HFFc6 (cell line): ENCODE measurements around the gene LRRIQ4. TPM values are rescaled to one million over a fixed set of nuclear protein-coding genes. Genes with fewer than 3 reads are reported as not detected.

Experiments
- DNase-seq: peaks from one replicate; pipeline ENCODE4 v3.0.0-alpha.2; 2018
- H3K27ac Mint-ChIP-seq: 2 replicates; pipeline ENCODE4 v1.8.0; 2020; ENCODE audit warnings: mild to moderate bottlenecking, mixed read lengths
- H3K27me3 Mint-ChIP-seq: 2 replicates; pipeline ENCODE4 v1.8.0; 2021; ENCODE audit warnings: mild to moderate bottlenecking, moderate library complexity, mixed read lengths; ENCODE audit not compliant: insufficient read depth
- H3K36me3 Mint-ChIP-seq: 2 replicates; pipeline ENCODE4 v1.8.0; 2021; ENCODE audit warnings: low read depth, mixed read lengths
- H3K4me1 Mint-ChIP-seq: 2 replicates; pipeline ENCODE4 v1.8.0; 2020; ENCODE audit warnings: low read depth, mixed read lengths
- H3K4me3 Mint-ChIP-seq: 2 replicates; pipeline ENCODE4 v1.8.0; 2020; ENCODE audit warnings: mild to moderate bottlenecking, moderate library complexity, mixed read lengths
- H3K9me3 Mint-ChIP-seq: 2 replicates; pipeline ENCODE4 v1.8.0; 2020; ENCODE audit warnings: mild to moderate bottlenecking, mixed read lengths
- CTCF ChIP-seq: fragments of 200-600 bp; sonication (generic); IDR thresholded peaks from 2 replicates; pipeline ENCODE4 v1.5.0; 2021; ENCODE audit warnings: antibody characterized with exemption, mild to moderate bottlenecking
- long read RNA-seq: library from polyadenylated mRNA; unstranded; transcript quantifications from one replicate; pipeline ENCODE4 v2.0.0, GENCODE V29; 2019
- total RNA-seq, 6 experiments: library from RNA; stranded (reverse); fragmentation: NEBNext Ultra II Directional; extraction: Animal tissue kit (Norgen Biotek cat#: 25700); gene quantifications; 2 replicates in 1 of 6; 3 replicates in 5 of 6; pipeline ENCODE4 v1.2.3, GENCODE V29; 2021

Gene LRRIQ4
- not detected for total RNA-seq
- long read RNA-seq = 0 reads

GRCh38 chr3:169812332-169813235, at the start of gene LRRIQ4, which contains the start of gene LRRC34:
Gene LRRIQ4, plus strand, starts transcription at chr3:169812870. Its CDS starts 9,052 bp downstream, at chr3:169821922.
Gene LRRC34, minus strand, starts transcription at chr3:169812904. Its CDS starts 356 bp downstream, at chr3:169812548.
- peaks cover 13% of the 10 kb centered on the region for H3K36me3 Mint-ChIP-seq
- peak within 1 kb of the TSS; percentile 87 for H3K4me3 Mint-ChIP-seq
- peak within 1 kb of the TSS; percentile 82 for H3K27ac Mint-ChIP-seq
- peaks cover 15% of the 10 kb centered on the region for H3K9me3 Mint-ChIP-seq
- peaks cover 2% of the 10 kb centered on the region; the same call in 1 of the 2 replicates for H3K27me3 Mint-ChIP-seq
- peak; percentile 54 for DNase-seq
- peaks cover 30% of the 10 kb centered on the region for H3K4me1 Mint-ChIP-seq
- TF ChIP-seq CTCF = no peak

GRCh38 chr3:169764312-169764881, 48.3 kb upstream of the LRRIQ4 start:
- Mint-ChIP-seq H3K36me3 (peaks cover 21% of the 10 kb centered on the region), H3K4me1 (peaks cover 40% of the 10 kb centered on the region), H3K4me3 (peak overlapping the region; percentile 96), H3K27ac (peak overlapping the region; percentile 87), H3K27me3 (no peaks in the 10 kb centered on the region; the same call in 1 of the 2 replicates), H3K9me3 (peaks cover 18% of the 10 kb centered on the region)
- TF ChIP-seq CTCF = no peak; the same call in 1 of the 2 replicates
- peak; percentile 42 for DNase-seq

GRCh38 chr3:169764882-169765612, 47.6 kb upstream of the LRRIQ4 start, which contains the start of gene TERC:
Gene TERC, minus strand, starts transcription at chr3:169765060.
- Mint-ChIP-seq H3K4me1 (peaks cover 40% of the 10 kb centered on the region), H3K36me3 (peaks cover 15% of the 10 kb centered on the region), H3K27me3 (no peaks in the 10 kb centered on the region; the same call in 1 of the 2 replicates), H3K9me3 (peaks cover 18% of the 10 kb centered on the region), H3K27ac (peak within 1 kb of the TSS; percentile 87), H3K4me3 (peak within 1 kb of the TSS; percentile 96)
- TF ChIP-seq CTCF = no peak
- peak; percentile 90 for DNase-seq

GRCh38 chr3:169769287-169770181, 43.1 kb upstream of the LRRIQ4 start, which contains the start of gene ACTRT3:
Gene ACTRT3, minus strand, starts transcription at chr3:169769561. Its CDS starts 41 bp downstream, at chr3:169769520.
- peaks cover 7% of the 10 kb centered on the region for H3K27me3 Mint-ChIP-seq
- peaks cover 28% of the 10 kb centered on the region for H3K4me1 Mint-ChIP-seq
- TF ChIP-seq CTCF = no peak
- H3K36me3 Mint-ChIP-seq = peaks cover 19% of the 10 kb centered on the region
- peak within 1 kb of the TSS; percentile 91 for H3K27ac Mint-ChIP-seq
- H3K4me3 Mint-ChIP-seq = peak within 1 kb of the TSS; percentile 92
- DNase-seq = peak; percentile 32
- H3K9me3 Mint-ChIP-seq = peaks cover 8% of the 10 kb centered on the region
